HCT116 (cell line): ENCODE data around the gene IL25. TPM values are rescaled to one million over a fixed set of nuclear protein-coding genes. Genes with fewer than 3 reads are reported as not detected.

Experiments used
- microRNA counts: library from miRNA; unstranded; fragments of <30 nt; microRNA quantifications from one replicate; lab custom pipeline; 2015
- microRNA-seq: library from miRNA; unstranded; fragments of <30 nt; microRNA quantifications from one replicate; pipeline ENCODE4, GENCODE V29; 2016; ENCODE audit warnings: borderline number of aligned reads
- total RNA-seq: library from RNA; stranded (reverse); gene quantifications from one replicate; pipeline ENCODE4 v1.2.1, GENCODE V29; 2021; ENCODE audit not compliant: unreplicated experiment

Gene IL25
- total RNA-seq, 1 experiment from 2014 or later, result not detected

MicroRNA genes within 50 kb of the gene (microRNA counts, 767-probe panel; counts per million panel counts)
- not detected for microRNA hsa-miR-208a (lab: Ali Mortazavi, UCI)
- microRNA hsa-miR-208b (lab: Ali Mortazavi, UCI), result not detected

Small RNA genes within 50 kb of the gene (microRNA-seq; reads per million reads assigned to microRNA genes)
- gene MIR208A, result not detected
- gene MIR208B, result 1.6 reads per million

Other genes starting within 250 kb of the IL25 start
- 5.3 TPM for gene SLC7A8, start 189.1 kb upstream of the IL25 start, total RNA-seq
- not detected for gene RNF212B, start 134.9 kb upstream of the IL25 start, total RNA-seq
- 18.2 TPM for gene HOMEZ, start 86.7 kb upstream of the IL25 start, total RNA-seq
- 5.6 TPM for gene PPP1R3E, start 70.0 kb upstream of the IL25 start, total RNA-seq
- 25.5 TPM for gene BCL2L2, start 66.0 kb upstream of the IL25 start, total RNA-seq
- gene PABPN1, start 51.4 kb upstream of the IL25 start, total RNA-seq, result 184 TPM
- 5.9 TPM for gene SLC22A17, start 19.9 kb upstream of the IL25 start, total RNA-seq
- gene EFS, start 7.6 kb upstream of the IL25 start, total RNA-seq, result 0.10 TPM
- not detected for gene CMTM5, start 4.2 kb downstream of the IL25 start, total RNA-seq
- gene MYH6, start 35.5 kb downstream of the IL25 start, total RNA-seq, result not detected
- gene MYH7, start 62.9 kb downstream of the IL25 start, total RNA-seq, result not detected
- gene NGDN, start 96.9 kb downstream of the IL25 start, total RNA-seq, result 42.0 TPM
- 3.6 TPM for gene ZFHX2, start 179.0 kb downstream of the IL25 start, total RNA-seq
- 5.8 TPM for gene THTPA, start 183.5 kb downstream of the IL25 start, total RNA-seq
- 155 TPM for gene AP1G2, start 195.0 kb downstream of the IL25 start, total RNA-seq
- gene JPH4, start 206.0 kb downstream of the IL25 start, total RNA-seq, result 0.15 TPM